GM19463 (cell line): Measurements from ENCODE around the gene TMEM63A.
A peak's percentile ranks its signal among the peaks of the same experiment; 100 is the strongest.
"Not testable (repeated sequence)": the region's sequence is repeated elsewhere in the genome, so short reads cannot be mapped to it uniquely, and the experiment has no call there.

Experiments
- ATAC-seq: cut with Tn5 transposase; IDR thresholded peaks from one replicate; pipeline ENCODE4 v1.9.1; 2021; ENCODE audit warnings: mild to moderate bottlenecking, moderate library complexity; ENCODE audit not compliant: unreplicated experiment

The TMEM63A gene

DNA sequence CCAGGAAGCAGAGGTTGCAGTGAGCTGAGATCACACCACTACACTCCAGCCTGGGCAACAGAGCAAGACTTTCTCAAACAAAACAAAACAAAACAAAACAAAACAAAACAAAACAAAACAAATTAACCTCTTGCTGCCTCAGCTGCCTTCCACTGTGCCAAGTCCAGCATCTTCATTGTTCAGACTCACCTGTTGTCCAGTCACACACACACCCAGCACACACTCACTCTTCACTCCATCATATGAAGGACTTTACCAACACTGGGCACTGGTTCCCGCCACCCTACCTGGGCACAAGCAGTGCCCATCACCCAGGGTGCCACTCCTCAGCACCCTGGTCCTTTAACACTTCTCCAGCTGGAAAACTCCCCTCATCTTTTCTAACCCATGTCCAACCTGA lies 27.3 kb upstream of the TMEM63A start:
- no peak for ATAC-seq

DNA sequence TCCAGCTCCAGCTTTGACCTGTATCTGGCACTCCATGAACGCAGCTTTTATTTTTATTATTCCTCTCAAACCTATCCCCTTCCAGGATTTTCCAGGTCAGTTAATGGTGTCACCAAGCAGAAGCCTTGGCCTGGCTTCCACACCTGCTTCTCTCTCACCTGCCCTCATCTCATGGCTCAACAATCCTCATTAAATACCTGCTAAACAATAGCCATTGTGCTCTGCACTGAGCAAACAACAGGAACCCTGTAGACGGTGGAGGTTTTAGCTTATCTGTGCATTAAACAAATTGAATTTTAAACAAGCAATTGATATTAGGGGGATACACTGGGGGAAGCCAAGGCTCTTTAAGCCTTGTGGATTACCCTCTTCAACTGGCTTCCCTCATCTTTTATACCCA lies 26.6 kb upstream of the TMEM63A start:
- no peak for ATAC-seq

DNA sequence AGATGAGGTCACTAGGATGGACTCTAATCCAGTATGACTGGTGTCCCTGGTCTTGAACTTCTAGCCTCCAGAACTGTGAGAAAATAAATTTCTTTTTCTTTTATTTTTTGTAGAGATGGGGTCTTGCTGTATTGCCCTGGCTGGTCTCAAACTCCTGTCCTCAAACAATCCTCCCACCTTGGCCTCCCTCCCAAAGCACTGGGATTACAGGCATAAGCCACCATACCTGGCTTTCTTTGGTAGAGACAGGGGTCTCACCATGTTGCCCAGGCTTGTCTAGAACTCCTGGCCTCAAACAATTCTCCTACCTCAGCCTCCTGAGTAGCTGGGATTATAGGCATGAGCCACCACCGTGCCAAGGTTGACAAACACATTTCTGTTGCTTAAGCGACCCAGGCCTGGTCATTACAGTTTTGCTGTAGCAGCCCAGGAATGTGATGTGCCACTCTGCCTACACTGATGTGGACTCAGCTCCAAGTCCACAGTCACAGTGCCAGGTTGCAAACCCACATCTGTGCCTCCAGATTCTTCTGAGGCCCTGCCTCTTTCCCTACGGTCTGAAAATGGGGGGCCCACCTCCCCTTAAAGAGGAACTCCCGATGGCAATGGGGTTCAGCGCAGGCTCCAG lies 25.9 kb upstream of the TMEM63A start:
- ATAC-seq: no peak

DNA sequence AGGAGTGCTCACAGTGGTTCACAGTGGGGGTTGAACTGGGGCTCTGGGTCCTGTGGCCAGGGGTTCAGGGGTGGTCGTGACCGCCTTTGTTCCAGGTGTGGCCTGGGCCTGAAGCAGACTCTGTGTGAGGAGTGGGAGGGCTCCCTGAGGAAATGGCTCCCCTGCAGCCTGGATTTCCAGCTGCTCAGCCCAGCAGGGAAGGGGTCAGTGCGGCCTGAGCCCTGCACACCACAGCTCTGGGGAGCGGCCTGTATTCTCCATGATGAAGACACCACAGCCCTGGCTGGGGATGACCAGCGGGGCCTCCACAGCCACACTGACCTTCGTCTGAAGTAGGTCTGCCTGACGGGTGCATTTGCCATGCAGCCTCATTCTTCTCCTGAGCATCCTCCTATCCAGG lies 25.2 kb upstream of the TMEM63A start:
- ATAC-seq: no peak

DNA sequence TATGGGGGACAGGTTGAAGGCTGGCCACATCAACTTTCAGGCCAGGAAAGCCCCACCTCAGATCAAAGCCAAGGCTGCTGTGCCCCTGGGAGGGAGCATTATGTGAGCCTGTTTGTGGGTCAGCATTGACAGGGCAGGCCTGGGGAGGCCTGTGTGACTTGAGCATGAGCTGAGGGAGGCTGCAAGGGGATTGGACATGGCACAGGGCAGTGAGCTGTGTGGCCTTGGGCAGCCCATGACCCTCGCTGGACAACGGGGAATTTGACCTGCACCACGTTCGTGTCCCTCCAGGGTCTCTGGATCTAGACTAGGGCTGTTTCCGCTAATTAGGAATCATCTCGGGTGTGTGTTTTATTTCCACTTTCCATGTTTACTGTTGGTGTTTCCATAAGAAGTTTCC lies 24.3 kb upstream of the TMEM63A start:
- ATAC-seq: no peak

DNA sequence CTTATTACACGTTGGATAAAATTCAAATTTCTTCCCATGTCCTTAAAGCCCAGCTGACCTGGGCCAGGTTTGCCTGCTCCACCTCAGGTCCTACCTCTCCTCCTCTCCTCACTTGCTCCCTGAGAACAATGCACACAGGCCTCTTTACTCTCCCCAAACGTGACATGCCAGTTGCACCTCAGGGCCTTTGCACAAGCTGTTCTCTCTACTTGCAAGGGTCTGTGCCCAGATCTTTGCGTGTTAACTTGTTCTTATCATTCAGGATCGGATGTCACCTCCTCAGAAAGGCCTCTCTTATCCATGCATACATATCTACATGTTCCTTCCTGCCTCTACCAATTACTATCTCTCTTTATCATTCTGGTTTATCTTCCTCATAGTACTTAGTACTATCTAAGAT lies 21.4 kb upstream of the TMEM63A start:
- no peak for ATAC-seq

DNA sequence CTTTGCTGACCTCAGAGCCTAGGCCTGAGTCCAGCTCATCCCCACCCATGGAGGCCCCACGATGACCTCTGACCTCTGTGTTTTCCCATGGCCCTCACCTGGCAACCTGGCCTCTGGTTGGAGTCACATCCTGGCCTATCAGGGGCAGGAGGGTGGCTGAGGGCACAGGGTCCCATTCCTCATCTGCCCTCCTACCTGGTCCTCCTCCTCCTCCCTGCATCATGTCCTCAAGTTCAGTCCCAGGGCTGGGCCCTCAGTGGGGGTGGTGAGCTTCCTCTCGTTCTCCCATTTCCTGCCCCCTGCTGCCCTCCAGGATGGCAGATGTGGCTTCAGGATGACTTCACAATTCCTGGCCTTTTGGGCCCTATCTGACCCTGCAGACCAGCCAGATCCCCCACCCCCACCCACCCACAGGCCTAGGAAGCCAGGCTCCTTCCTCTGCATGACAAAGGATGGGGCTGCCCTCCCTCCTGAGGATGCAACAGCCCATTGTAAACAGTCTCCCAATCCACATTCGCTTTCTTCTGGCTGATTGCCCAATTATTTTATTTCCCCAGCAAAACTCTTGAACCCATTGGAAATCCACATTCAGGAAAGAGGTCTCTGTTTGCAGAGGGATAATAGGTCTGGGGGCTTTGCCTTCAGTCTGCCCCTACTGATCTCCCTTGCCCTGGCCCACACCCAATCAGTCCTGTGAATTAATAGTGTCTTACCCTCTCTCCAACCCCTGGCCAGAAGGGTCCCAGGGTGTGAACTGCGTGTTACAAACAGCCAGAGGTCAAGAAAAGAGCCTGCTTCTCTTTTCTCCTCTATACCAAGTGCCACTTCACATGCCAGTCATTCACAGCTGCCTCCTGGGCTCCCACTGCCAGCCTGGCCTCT lies 17.1 kb upstream of the TMEM63A start:
- ATAC-seq: no peak

DNA sequence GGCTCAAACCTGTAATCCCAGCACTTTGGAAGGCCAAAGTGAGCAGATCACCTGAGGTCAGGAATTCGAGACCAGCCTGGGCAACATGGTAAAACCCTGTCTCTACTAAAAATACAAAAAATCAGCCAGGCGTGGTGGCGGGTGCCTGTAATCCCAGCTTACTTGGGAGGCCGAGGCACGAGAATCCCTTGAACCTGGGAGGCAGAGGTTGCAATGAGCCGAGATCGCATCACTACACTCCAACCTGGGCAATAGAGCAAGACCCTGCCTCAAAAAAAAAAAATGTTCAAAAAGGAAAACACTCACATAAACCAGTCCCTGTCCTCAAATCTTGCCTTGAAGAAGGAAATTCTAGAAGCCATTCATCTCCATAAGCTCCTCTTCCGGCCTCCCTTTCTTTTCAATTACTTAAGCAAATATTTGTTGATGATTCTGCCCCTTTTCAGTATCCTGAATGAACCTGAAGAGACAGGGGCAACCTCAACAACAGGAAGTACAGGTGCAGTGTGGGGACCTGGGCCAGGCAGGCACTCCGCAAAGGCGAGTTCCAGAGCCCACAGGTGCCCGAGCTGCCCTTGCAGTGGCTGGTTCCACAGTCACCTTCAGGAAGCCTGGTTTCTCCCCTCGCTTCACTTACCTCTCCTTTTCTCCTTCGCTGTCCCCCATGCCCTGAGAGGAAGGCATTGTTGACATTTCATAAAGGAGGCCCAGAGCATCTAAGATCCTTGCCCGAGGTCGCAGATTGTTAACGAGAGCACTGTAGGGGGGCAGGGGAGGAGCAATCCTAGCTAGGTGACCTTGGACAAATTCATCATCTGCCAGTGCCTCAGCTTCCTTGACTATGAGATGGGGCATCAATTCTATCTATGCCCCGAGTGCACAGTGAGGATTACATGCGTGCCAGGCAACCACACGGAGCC lies 15.7 kb upstream of the TMEM63A start:
- ATAC-seq: no peak

DNA sequence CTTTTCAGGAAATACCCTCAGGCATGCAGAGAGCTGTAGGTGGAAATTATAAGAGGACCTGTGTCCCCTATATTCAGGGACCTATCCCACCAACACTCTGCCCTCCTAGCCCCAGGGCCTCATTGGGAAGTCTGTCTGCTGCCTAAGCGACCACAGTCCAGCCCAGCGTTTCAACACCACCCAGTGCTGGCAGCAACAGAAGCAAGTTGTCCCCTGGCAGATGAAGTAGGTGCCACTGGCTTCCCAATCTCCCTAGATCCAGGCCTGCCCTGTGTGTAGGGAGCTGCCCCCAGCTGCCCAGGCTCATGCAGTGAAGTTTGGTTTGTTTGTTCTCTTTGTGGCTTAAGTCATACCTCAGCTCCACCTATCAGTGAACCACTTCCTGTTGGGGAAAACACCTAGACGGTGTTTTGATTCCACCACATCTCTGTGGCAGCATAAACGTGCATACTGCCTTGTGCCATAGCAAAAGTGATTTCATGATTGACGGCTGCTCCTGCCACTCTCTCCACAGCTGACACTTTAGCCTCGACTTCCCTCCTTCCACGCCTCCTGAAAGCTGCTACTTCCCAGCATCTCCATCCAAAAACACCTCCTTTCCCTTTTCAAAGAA lies 14.9 kb upstream of the TMEM63A start:
- peak; percentile 100 for ATAC-seq

DNA sequence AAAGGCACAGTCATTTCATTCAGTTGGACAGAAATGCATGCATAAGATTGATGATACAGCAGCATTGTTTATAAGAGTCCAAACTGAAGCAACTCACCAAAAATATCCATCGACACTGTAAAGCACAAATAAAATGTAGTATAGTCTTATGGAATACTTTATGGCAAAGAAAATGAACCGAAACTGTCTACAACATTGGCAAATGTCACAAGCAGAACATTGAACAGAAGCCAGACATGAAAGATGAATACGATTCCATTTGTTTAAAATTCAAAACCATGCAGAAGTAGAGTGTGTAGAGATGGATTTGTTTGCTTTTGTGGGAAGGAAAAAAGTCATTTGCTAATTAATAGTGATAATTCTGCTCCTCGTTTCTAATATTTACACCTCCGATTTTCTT lies 14.3 kb upstream of the TMEM63A start:
- ATAC-seq: no peak

DNA sequence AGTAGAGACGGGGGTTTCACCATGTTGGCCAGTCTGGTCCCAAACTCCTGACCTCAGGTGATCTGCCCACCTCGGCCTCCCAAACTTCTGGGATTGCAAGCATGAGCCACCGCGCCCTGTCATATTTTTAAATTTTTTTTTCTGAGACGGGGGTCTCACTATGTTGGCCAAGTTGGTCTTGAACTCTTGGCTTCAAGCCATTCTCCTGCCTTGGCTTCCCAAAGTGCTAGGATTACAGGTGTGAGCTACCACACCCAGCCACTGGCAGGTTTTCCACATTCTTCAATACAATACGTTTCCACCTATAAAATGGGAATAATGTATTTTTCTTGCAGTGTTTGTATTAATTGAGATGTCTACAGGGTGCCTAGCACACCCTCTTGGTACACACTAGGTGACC lies 10.1 kb upstream of the TMEM63A start:
- ATAC-seq: no peak

DNA sequence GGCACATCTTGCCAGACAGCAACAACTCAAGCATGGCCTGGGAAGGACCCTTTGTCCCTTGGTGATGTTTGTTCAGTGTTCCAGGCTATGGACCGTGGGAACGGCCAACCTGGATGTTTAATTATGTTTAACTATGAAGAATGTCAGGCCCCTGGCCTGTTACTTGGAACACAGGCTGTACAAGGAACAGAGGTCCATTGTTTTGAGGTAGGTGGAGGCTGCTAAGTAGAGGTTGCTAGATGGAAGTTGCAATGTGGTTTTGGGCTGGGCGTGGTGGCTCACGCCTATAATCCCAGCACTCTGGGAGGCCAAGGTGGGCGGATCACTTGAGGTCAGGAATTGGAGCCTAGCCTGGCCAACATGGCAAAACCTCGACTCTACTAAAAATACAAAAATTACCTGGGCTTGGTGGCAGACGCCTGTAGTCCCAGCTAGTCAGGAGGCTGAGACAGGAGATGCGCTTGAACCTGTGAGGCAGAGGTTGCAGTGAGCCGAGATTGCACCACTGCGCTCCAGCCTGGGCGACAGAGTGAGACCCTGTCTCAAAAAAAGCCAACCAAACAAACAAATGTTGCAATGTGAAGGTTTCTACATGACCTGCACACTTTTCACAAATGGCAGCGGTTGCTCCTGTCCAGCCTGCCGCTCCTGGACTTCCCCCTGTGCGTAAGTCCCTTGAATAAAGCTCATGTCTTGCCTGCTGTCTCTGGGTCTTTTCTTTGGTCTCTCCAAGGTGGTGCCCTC lies 9.2 kb upstream of the TMEM63A start:
- ATAC-seq: no peak

DNA sequence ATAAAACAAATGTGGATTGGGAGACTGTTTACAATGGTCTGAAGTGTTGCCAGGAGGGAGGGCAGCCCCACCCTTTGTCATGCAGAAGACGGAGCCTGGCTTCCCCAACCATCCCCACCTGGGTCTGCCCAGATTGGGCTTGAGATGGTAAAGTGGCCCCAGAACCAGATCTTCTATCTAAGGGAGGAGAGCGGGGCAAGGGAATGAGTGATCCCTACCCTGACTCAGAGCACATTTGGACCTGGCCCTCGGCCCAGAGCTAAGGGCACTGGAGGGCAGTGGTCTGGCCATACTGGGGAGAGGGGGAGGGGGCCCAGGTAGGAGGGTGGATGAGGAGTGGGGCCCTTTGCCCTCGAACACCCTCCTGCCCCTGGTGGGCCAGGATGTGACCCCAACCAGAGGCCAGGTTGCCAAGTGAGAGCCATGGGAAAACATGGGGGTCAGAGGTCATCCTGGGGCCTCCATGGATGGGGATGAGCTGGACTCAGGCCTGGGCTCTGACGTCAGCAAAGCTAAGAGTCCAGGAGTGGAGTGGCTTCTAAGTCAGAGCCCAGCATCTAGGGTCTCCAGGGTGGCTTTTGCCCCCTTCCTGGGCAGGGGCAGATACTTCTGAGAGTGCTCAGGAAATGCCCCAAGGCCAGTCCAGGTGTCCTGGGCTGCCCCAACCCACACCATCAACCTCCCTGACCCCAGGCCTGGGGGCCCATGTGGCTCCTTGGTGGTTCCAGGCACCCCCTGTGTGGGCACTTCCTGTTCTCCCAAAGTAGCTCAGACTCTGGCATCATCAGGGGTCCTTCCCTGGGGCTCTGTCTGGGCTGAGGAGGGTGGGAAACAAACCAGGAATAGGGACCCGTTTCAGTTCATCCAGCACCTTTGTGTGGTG lies 8.4 kb upstream of the TMEM63A start:
- no peak for ATAC-seq

DNA sequence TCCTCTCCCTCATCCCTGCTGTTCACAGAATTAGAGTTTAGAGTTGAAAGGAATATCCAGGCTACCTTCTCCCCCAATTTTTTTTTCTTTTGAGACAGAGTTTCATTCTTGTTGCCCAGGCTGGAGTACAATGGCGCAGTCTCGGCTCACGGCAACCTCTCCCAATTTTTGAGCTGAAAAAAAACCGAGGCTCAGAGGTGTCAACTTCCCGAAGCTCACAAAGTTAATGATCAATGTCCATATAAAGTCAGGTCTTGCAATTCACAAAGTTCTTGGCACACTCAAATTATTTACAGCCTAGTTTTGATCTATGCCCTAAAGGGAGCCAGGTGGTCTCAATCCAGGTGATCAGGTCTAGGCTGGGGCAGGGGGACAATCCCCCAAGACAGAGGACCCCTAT lies 7.6 kb upstream of the TMEM63A start:
- ATAC-seq: no peak

DNA sequence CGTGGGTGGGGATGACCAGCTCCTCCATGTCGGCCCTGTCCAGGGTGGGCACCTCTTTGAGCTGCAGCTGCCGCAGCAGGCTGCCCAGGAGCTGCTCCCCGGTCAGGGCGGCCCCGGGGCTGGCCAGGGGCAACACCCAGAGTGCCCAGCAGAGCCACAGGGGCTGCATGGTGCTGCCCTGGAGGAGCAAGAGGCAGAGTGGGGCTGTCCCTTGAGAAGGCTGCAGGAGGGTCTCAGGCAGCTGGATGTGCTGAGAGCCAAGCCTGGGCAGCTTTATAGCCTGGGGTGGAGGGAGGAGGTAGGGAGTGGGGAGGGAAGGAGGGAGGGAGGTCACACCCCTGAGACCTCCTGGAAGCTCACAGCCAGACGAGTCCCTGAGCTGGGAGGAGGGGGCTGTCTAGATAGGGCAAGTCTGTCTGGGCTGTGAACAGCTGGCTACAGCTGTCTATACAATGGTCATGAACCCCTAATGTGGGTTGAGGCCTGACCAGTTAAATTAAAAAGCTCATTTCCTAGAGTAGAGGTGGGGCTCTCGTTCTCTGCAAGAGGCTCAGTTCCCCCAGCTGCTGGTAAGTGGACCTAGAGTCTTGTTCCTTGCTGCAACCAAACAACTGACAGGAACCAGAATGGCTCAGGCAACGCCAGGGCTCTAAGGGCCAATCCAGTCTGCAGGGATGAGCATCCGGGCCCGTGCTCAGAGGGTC lies 6.9 kb upstream of the TMEM63A start, which contains the start of gene LEFTY1:
TSS of gene LEFTY1 (minus strand) at position 249 of the 704 bp plus-strand sequence. CDS start at position 169, 80 bp downstream.
- no peak for ATAC-seq

DNA sequence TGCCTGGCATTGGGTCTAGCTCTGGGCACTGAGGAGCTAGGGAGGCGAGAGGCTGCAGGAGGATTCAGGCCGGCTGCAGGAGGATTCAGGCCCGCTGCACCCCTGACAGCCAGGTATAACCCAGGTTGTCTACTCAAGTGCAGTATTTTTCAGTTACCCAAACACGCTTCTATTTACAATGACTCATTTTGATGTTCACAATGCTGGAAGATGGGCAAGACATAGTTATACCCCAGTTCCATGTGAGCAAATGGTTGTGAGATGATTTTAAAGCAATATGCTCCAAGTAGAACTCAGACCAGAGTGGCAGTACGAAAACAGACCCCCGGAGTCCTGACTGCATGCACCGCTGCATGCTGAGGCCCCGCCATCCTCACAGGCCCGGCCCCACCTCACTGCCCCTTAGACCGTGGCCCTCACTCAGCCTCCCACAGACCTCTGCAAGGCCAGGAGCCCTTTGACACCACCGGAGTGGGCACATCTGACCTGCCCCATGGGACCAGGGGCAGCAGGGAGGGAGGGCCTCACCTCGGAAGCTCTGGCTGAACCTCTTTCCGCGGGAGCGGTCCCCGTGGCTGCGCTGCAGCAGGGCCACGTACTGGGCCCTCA lies 6.2 kb upstream of the TMEM63A start:
- no peak for ATAC-seq

DNA sequence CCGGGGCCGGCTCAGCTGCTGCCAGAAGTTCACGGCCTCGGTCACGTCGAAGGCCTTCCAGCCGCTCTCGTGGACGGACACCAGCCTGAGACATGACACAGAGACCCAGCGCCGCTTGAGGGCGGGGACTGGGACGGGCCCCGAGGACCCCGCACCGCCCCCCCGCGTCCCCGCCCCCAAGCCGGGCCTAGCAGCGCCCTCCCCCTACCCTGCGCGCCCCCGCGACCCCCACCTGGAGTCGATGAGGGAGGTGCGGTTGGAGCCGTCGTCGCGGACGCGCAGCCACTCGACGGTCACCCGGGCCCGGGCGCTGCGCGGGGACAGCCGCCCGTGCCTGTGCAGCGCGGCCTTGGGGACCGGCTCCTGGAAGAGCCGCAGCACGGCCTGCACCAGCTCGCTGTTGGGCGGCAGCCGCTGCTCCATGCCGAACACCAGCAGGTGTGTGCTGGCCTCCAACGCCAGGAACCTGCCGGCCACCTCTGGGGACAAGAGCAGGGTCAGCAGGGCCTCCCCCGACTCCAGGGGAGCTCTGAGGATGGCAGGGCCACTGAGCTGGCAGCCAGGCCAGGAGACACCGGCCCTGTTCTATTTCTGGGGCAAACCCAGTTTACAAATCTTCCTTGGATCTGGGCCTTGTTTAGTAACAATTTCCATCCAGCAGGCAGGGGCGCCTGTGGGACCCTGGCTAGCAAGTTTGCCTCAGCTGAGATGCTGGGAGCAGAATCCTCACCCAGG lies 5.5 kb upstream of the TMEM63A start:
- not testable (repeated sequence) for ATAC-seq

DNA sequence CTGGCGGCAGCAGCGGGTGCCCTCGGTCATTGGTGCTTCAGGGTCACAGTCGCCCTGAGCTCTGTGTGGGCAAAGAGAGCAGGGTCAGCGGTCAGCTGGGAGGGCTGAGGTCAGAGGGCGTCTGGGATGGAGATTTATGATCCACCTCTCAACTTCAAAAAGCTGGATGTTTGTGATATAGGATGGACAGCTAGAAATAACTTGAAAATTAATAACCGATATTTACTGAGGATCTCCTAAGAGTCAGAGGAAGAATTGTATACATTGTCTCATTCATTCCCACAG lies 4.8 kb upstream of the TMEM63A start:
- ATAC-seq: no peak
